ENCODE data around the gene NHSL1.

Gene NHSL1

DNA sequence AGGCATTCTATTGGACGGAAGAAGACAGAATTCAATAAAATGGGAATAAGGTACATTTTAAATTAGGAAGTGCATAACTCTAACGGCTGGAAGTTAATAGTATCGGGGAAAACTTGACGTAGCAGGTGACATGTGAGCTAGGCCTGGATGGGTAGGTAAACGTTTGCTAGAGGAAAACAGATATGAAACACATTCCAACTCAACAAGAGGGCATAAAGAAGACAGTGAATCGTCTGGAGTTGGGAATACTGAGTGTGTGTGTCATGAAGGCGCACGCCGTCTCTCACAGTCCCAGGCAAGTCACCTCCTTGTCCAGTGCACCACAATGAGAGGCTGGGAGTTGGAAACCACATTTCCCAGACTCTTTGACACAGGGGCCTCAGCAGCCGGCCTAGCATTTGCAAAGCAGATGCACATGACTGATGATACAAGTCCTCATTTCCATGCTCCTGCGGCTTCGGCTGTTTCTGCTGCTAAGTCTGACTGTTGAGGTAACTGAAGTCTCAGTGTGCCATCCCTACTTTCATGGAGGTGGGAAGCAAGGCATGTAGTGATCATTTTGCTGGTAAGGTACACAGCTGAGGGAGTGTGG is 16.5 kb upstream of the NHSL1 start:
- Histone ChIP-seq H3K36me3 (ENCODE audit: control insufficient read depth in 4 of 4, insufficient read depth in 4 of 4, low read length in 3 of 4) (no peaks in the 10 kb centered on the region), H3K9me3 (ENCODE audit: control extremely low read depth in 1 of 5, control insufficient read depth in 4 of 5, insufficient read depth in 2 of 5, low read depth in 1 of 5, low read length in 4 of 5) (peaks cover 0 to 5% (median 4%) of the 10 kb centered on the region in 5 experiments), H3K4me1 (ENCODE audit: control extremely low read depth in 1 of 4, control insufficient read depth in 4 of 4, insufficient read depth in 4 of 4, low read length in 3 of 4) (peaks cover 0 to 7% (median 2%) of the 10 kb centered on the region in 4 experiments), H3K27me3 (replicated peaks in 2 of 5; ENCODE audit: control insufficient read depth in 4 of 5, insufficient read depth in 5 of 5, low read length in 4 of 5) (no peaks in the 10 kb centered on the region), H3K27ac (ENCODE audit: insufficient read depth in 1 of 2, low read depth in 1 of 2, low read length in 2 of 2, poor library complexity in 1 of 2, severe bottlenecking in 2 of 2) (no peak overlapping the region), H3K4me3 (ENCODE audit: control insufficient read depth in 1 of 7, extremely low read depth in 1 of 7, insufficient read depth in 4 of 7, low read depth in 2 of 7, low read length in 6 of 7) (no peak overlapping the region)
- CTCF ChIA-PET, result interaction anchor here (0.9 to 3.3 kb wide), 7 partner anchors 12 to 111 kb away, joined by 3 to 10 read pairs (median 4); no protein-coding TSS in a partner anchor
- WGBS (ENCODE audit: insufficient coverage), result 97% methylated on average over 11 of the region's 12 CpGs
- no peak for DNase-seq
- POLR2A ChIA-PET, result no interaction called here

DNA sequence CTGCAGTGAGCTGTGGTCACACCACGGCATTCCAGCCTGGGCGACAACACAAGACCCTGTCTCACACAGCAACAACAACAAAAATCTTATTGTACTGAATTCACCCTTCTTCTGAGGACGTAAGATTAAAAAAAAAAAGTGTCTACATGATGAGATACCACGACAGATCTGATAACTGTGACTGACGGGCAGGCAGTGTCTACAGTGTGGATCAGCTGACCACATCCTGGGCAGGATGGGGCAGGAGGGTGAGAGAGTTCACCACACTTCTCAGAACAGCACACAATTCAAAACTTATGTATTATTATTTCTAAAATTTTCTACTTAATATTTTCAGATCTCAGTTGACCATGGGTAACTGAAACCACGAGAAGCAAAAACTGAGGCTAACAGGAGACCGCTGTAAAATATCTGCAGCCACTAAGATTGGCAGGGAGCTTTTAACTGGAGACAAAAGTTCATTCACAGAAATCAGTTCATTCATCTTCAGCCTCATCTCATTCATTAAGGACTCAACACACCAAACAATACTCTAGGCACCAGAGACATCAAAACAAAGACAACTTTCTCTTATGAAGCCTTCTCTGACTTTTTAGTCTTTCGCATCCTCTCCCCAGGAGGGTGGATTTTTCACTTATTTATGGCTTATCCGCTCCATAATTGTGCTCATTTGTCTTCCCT is 15.7 kb upstream of the NHSL1 start:
- DNase-seq, result peak in 2 of 3 donors; percentile 18 to 38
- ChIA-PET CTCF (interaction anchor here (0.9 to 3.3 kb wide), 6 partner anchors 11 to 110 kb away, joined by 3 to 10 read pairs (median 4); no protein-coding TSS in a partner anchor), POLR2A (no interaction called here)
- Histone ChIP-seq H3K4me1 (ENCODE audit: control extremely low read depth in 1 of 4, control insufficient read depth in 4 of 4, insufficient read depth in 4 of 4, low read length in 3 of 4) (peaks cover 0 to 5% (median 2%) of the 10 kb centered on the region in 4 experiments), H3K27ac (ENCODE audit: insufficient read depth in 1 of 2, low read depth in 1 of 2, low read length in 2 of 2, poor library complexity in 1 of 2, severe bottlenecking in 2 of 2) (no peak overlapping the region), H3K4me3 (ENCODE audit: control insufficient read depth in 1 of 7, extremely low read depth in 1 of 7, insufficient read depth in 4 of 7, low read depth in 2 of 7, low read length in 6 of 7) (no peak overlapping the region), H3K9me3 (ENCODE audit: control extremely low read depth in 1 of 5, control insufficient read depth in 4 of 5, insufficient read depth in 2 of 5, low read depth in 1 of 5, low read length in 4 of 5) (peaks cover 0 to 5% (median 4%) of the 10 kb centered on the region in 5 experiments), H3K36me3 (ENCODE audit: control insufficient read depth in 4 of 4, insufficient read depth in 4 of 4, low read length in 3 of 4) (no peaks in the 10 kb centered on the region), H3K27me3 (replicated peaks in 2 of 5; ENCODE audit: control insufficient read depth in 4 of 5, insufficient read depth in 5 of 5, low read length in 4 of 5) (no peaks in the 10 kb centered on the region)
- WGBS (ENCODE audit: insufficient coverage), result 73% methylated on average over 4 of the region's 9 CpGs

DNA sequence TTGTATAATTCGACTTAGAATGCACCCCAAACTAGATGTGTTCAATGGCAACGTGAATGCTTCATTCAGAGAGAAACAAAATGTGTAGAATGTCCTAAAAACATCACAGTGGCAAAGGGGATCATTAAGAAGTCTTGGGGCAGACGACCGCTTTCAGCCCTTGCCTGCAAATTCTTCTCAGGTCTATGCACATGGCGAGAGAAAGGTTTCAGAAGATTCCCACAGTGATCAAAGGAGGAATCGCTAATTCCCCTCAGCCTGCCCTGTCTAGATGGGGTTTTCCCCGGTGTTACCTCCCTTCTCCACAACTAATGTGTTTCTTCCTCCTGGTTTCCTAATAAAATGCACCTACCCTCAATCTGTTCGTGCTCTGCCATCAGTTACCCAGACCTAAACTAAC is 13.3 kb upstream of the NHSL1 start:
- H3K4me3 ChIP-seq (ENCODE audit: control insufficient read depth in 1 of 7, extremely low read depth in 1 of 7, insufficient read depth in 4 of 7, low read depth in 2 of 7, low read length in 6 of 7), result no peak overlapping the region
- DNase-seq, result no peak
- peaks cover 0 to 8% (median 4%) of the 10 kb centered on the region in 4 experiments for H3K4me1 ChIP-seq (ENCODE audit: control extremely low read depth in 1 of 4, control insufficient read depth in 4 of 4, insufficient read depth in 4 of 4, low read length in 3 of 4)
- ChIA-PET CTCF (interaction anchor here (13.8 kb wide), 1 partner anchor 83 kb away, joined by 133 read pairs; no protein-coding TSS in a partner anchor), POLR2A (interaction anchor here (0.7 kb wide), 1 partner anchor 528 kb away, joined by 5 read pairs; no protein-coding TSS in a partner anchor)
- H3K27me3 ChIP-seq (replicated peaks in 2 of 5; ENCODE audit: control insufficient read depth in 4 of 5, insufficient read depth in 5 of 5, low read length in 4 of 5), result no peaks in the 10 kb centered on the region
- no peaks in the 10 kb centered on the region for H3K36me3 ChIP-seq (ENCODE audit: control insufficient read depth in 4 of 4, insufficient read depth in 4 of 4, low read length in 3 of 4)
- WGBS (ENCODE audit: insufficient coverage), result 98% methylated on average over 5 of the region's 8 CpGs
- no peak overlapping the region for H3K27ac ChIP-seq (ENCODE audit: insufficient read depth in 1 of 2, low read depth in 1 of 2, low read length in 2 of 2, poor library complexity in 1 of 2, severe bottlenecking in 2 of 2)
- H3K9me3 ChIP-seq (ENCODE audit: control extremely low read depth in 1 of 5, control insufficient read depth in 4 of 5, insufficient read depth in 2 of 5, low read depth in 1 of 5, low read length in 4 of 5), result peaks cover 0 to 2% (median under 1%) of the 10 kb centered on the region in 5 experiments

- H3K4me1 ChIP-seq (ENCODE audit: control extremely low read depth in 1 of 4, control insufficient read depth in 4 of 4, insufficient read depth in 4 of 4, low read length in 3 of 4), result peaks cover 0 to 6% (median 1%) of the 10 kb centered on the region in 4 experiments
- H3K36me3 ChIP-seq (ENCODE audit: control insufficient read depth in 4 of 4, insufficient read depth in 4 of 4, low read length in 3 of 4), result no peaks in the 10 kb centered on the region
- ChIA-PET CTCF (interaction anchor here (1.0 to 13.8 kb wide), 12 partner anchors 10 to 457 kb away, joined by 3 to 133 read pairs (median 4); partner anchors contain the start of gene NHSL1), POLR2A (no interaction called here)
- DNase-seq, result no peak
- no peak overlapping the region for H3K4me3 ChIP-seq (ENCODE audit: control insufficient read depth in 1 of 7, extremely low read depth in 1 of 7, insufficient read depth in 4 of 7, low read depth in 2 of 7, low read length in 6 of 7)
- 83% methylated on average over 2 of the region's 3 CpGs for WGBS (ENCODE audit: insufficient coverage)
- no peaks in the 10 kb centered on the region for H3K27me3 ChIP-seq (replicated peaks in 2 of 5; ENCODE audit: control insufficient read depth in 4 of 5, insufficient read depth in 5 of 5, low read length in 4 of 5)
- no peak overlapping the region for H3K27ac ChIP-seq (ENCODE audit: insufficient read depth in 1 of 2, low read depth in 1 of 2, low read length in 2 of 2, poor library complexity in 1 of 2, severe bottlenecking in 2 of 2)
- H3K9me3 ChIP-seq (ENCODE audit: control extremely low read depth in 1 of 5, control insufficient read depth in 4 of 5, insufficient read depth in 2 of 5, low read depth in 1 of 5, low read length in 4 of 5), result no peaks in the 10 kb centered on the region
Measured at GRCh38 chr6:138510093-138510492, 10.8 kb upstream of the NHSL1 start.

DNA sequence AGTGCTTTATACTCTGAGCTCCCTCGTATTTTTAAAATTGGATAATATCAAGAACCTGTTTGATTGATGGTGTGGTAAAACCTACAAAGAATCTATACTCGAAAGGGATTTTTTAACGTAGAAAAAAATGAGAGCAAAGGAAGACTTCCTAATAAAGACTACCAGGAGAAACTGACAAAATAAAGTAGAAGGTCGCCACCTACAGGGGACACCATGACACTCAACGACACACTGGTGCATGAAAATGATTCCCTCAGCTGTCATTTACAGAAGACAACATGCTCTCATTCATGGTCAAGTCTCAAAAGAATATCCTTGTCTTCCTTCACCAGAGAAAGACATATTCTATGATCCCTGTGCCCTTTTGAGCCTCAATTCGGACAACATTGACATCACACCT is 10.1 kb upstream of the NHSL1 start:
- POLR2A ChIA-PET, result no interaction called here
- Histone ChIP-seq H3K4me1 (ENCODE audit: control extremely low read depth in 1 of 4, control insufficient read depth in 4 of 4, insufficient read depth in 4 of 4, low read length in 3 of 4) (peaks cover 0 to 7% (median 3%) of the 10 kb centered on the region in 4 experiments), H3K27me3 (replicated peaks in 2 of 5; ENCODE audit: control insufficient read depth in 4 of 5, insufficient read depth in 5 of 5, low read length in 4 of 5) (no peaks in the 10 kb centered on the region), H3K4me3 (ENCODE audit: control insufficient read depth in 1 of 7, extremely low read depth in 1 of 7, insufficient read depth in 4 of 7, low read depth in 2 of 7, low read length in 6 of 7) (peak overlapping the region in 1 of 7 experiments; percentile 8), H3K27ac (ENCODE audit: insufficient read depth in 1 of 2, low read depth in 1 of 2, low read length in 2 of 2, poor library complexity in 1 of 2, severe bottlenecking in 2 of 2) (no peak overlapping the region), H3K36me3 (ENCODE audit: control insufficient read depth in 4 of 4, insufficient read depth in 4 of 4, low read length in 3 of 4) (no peaks in the 10 kb centered on the region), H3K9me3 (ENCODE audit: control extremely low read depth in 1 of 5, control insufficient read depth in 4 of 5, insufficient read depth in 2 of 5, low read depth in 1 of 5, low read length in 4 of 5) (no peaks in the 10 kb centered on the region)
- peak; percentile 55 to 62 (median 59) for DNase-seq
- 11% methylated on average over 3 of the region's 6 CpGs for WGBS (ENCODE audit: insufficient coverage)
- CTCF ChIA-PET, result interaction anchor here (0.8 to 13.8 kb wide), 14 partner anchors 9 to 456 kb away, joined by 3 to 133 read pairs (median 5); partner anchors contain the start of gene NHSL1

GRCh38 chr6:138508676-138508988 is 9.3 kb upstream of the NHSL1 start:
- no peak overlapping the region for H3K4me3 ChIP-seq (ENCODE audit: control insufficient read depth in 1 of 7, extremely low read depth in 1 of 7, insufficient read depth in 4 of 7, low read depth in 2 of 7, low read length in 6 of 7)
- ChIA-PET CTCF (interaction anchor here (0.8 to 13.8 kb wide), 15 partner anchors 9 to 455 kb away, joined by 3 to 133 read pairs (median 5); partner anchors contain the start of gene NHSL1), POLR2A (no interaction called here)
- WGBS (ENCODE audit: insufficient coverage), result 100% methylated on average over 1 of the region's 2 CpGs
- H3K4me1 ChIP-seq (ENCODE audit: control extremely low read depth in 1 of 4, control insufficient read depth in 4 of 4, insufficient read depth in 4 of 4, low read length in 3 of 4), result peaks cover 0 to 13% (median 8%) of the 10 kb centered on the region in 4 experiments
- H3K9me3 ChIP-seq (ENCODE audit: control extremely low read depth in 1 of 5, control insufficient read depth in 4 of 5, insufficient read depth in 2 of 5, low read depth in 1 of 5, low read length in 4 of 5), result no peaks in the 10 kb centered on the region
- no peak for DNase-seq
- H3K36me3 ChIP-seq (ENCODE audit: control insufficient read depth in 4 of 4, insufficient read depth in 4 of 4, low read length in 3 of 4), result no peaks in the 10 kb centered on the region
- no peaks in the 10 kb centered on the region for H3K27me3 ChIP-seq (replicated peaks in 2 of 5; ENCODE audit: control insufficient read depth in 4 of 5, insufficient read depth in 5 of 5, low read length in 4 of 5)
- H3K27ac ChIP-seq (ENCODE audit: insufficient read depth in 1 of 2, low read depth in 1 of 2, low read length in 2 of 2, poor library complexity in 1 of 2, severe bottlenecking in 2 of 2), result no peak overlapping the region

All from common myeloid progenitor, CD34-positive (primary cell).